K562 (cell line): ENCODE results near the gene BACE1. TPM values are rescaled to one million over a fixed set of nuclear protein-coding genes. Genes with fewer than 3 reads are reported as not detected.

Source experiments
- CEBPG ChIP-seq, 3 experiments: fragments of 200-800 bp in 1 of 3; sonication (Bioruptor generic) in 1 of 3; sonication (generic) in 1 of 3; formaldehyde crosslinking in 1 of 3; IDR thresholded peaks in 2 of 3; conservative IDR thresholded peaks in 1 of 3; 2 replicates each; pipeline versions ENCODE4 v1.6.1 to v1.8.0; 2016 to 2022; ENCODE audit warnings: missing compliant biosample characterization in 2 of 3, missing genetic modification characterization in 2 of 3, mild to moderate bottlenecking in 1 of 3, missing genetic modification reagents in 1 of 3
- FIP1L1 ChIP-seq: fragments of 200-400 bp; formaldehyde crosslinking; IDR thresholded peaks from 2 replicates; pipeline ENCODE4 v1.6.1; 2018; ENCODE audit warnings: mild to moderate bottlenecking, low read depth, low read length; ENCODE audit not compliant: poor library complexity, severe bottlenecking
- FOXA1 ChIP-seq: fragments of 450-650 bp; IDR thresholded peaks from 2 replicates; pipeline ENCODE4 v1.6.1; 2016; ENCODE audit warnings: mild to moderate bottlenecking, borderline replicate concordance
- HDAC2 ChIP-seq: fragments of 450-650 bp; IDR thresholded peaks from 2 replicates; pipeline ENCODE4 v1.6.1; 2016; ENCODE audit warnings: mild to moderate bottlenecking
- HDAC8 ChIP-seq: fragments of 450-650 bp; IDR thresholded peaks from 2 replicates; pipeline ENCODE4 v1.6.1; 2016; ENCODE audit warnings: mild to moderate bottlenecking, missing genetic modification characterization, moderate library complexity, missing compliant biosample characterization
- HEY1 ChIP-seq: fragments of 250-450 bp; sonication (Bioruptor Pico); IDR thresholded peaks from 2 replicates; pipeline ENCODE4 v1.5.0; 2020; ENCODE audit warnings: mild to moderate bottlenecking, moderate library complexity, borderline replicate concordance
- HNRNPK ChIP-seq: fragments of 200-400 bp; formaldehyde crosslinking; IDR thresholded peaks from one replicate; pipeline ENCODE4 v1.6.1; 2018; ENCODE audit warnings: mild to moderate bottlenecking, low read depth, low read length; ENCODE audit not compliant: poor library complexity, severe bottlenecking
- KHSRP ChIP-seq: fragments of 450-650 bp; IDR thresholded peaks from 2 replicates; pipeline ENCODE4 v1.6.1; 2017
- MECOM ChIP-seq: fragments of 250-450 bp; sonication (Bioruptor Pico); IDR thresholded peaks from 2 replicates; pipeline ENCODE4 v1.8.0; 2022; ENCODE audit warnings: inconsistent platforms
- MXD1 ChIP-seq: fragments of 250-450 bp; sonication (Bioruptor Pico); IDR thresholded peaks from 2 replicates; pipeline ENCODE4 v1.8.0; 2021; ENCODE audit warnings: borderline replicate concordance, mild to moderate bottlenecking, moderate library complexity; ENCODE audit not compliant: poor library complexity, severe bottlenecking
- NELFE ChIP-seq: IDR thresholded peaks from 2 replicates; pipeline ENCODE4 v1.6.1; 2011; ENCODE audit warnings: mild to moderate bottlenecking; ENCODE audit not compliant: insufficient read depth, insufficient read length
- NUFIP1 ChIP-seq: fragments of 450-650 bp; IDR thresholded peaks from 2 replicates; pipeline ENCODE4 v1.6.1; 2018; ENCODE audit not compliant: partially characterized antibody
- PHB ChIP-seq: fragments of 250-450 bp; sonication (Bioruptor Pico); IDR thresholded peaks from 2 replicates; pipeline ENCODE4 v1.5.0; 2021
- RBBP5 ChIP-seq: fragments of 200-600 bp; sonication (generic); IDR thresholded peaks from 2 replicates; pipeline ENCODE4 v1.6.1; 2012; ENCODE audit warnings: borderline replicate concordance, mild to moderate bottlenecking, low read length, control low read depth, inconsistent platforms; ENCODE audit not compliant: insufficient read depth, poor library complexity, severe bottlenecking
- SREBF1 ChIP-seq: fragments of 150-350 bp; IDR thresholded peaks from 2 replicates; pipeline ENCODE4 v1.6.1; 2014; ENCODE audit warnings: antibody characterized with exemption, low read depth, low read length, borderline replicate concordance
- TEAD2 ChIP-seq: fragments of 450-650 bp; IDR thresholded peaks from 2 replicates; pipeline ENCODE4 v1.6.1; 2016; ENCODE audit warnings: missing genetic modification characterization, control low read depth, missing compliant biosample characterization
- TSC22D4 ChIP-seq: fragments of 450-650 bp; IDR thresholded peaks from 2 replicates; pipeline ENCODE4 v1.6.1; 2016; ENCODE audit warnings: missing genetic modification characterization, missing biosample characterization, control low read depth
- YBX1 ChIP-seq: fragments of 450-650 bp; IDR thresholded peaks from 2 replicates; pipeline ENCODE4 v1.7.1; 2016; ENCODE audit warnings: mild to moderate bottlenecking
- ZBTB26 ChIP-seq: fragments of 450-650 bp; formaldehyde crosslinking; IDR thresholded peaks from 2 replicates; pipeline ENCODE4 v1.4.0; 2022; ENCODE audit warnings: missing genetic modification characterization
- ZNF224 ChIP-seq: sonication (generic); formaldehyde crosslinking; IDR thresholded peaks from 2 replicates; pipeline ENCODE4 v1.8.0; 2022; ENCODE audit warnings: mild to moderate bottlenecking, missing genetic modification reagents
- ZNF444 ChIP-seq: fragments of 250-450 bp; sonication (Bioruptor Pico); IDR thresholded peaks from 2 replicates; pipeline ENCODE4 v1.4.0; 2020; ENCODE audit warnings: mild to moderate bottlenecking, moderate library complexity
- ZNF76 ChIP-seq: fragments of 250-450 bp; sonication (Bioruptor Pico); IDR thresholded peaks from 2 replicates; pipeline ENCODE4 v1.4.0; 2020; ENCODE audit warnings: mild to moderate bottlenecking, moderate library complexity, borderline replicate concordance
- polyA plus RNA-seq, 8 experiments: library from polyadenylated mRNA; depleted of rRNA in 4 of 8; stranded (reverse) in 5 of 8; unstranded in 3 of 8; fragments of >200 nt; fragmentation: Nextera tagmentation in 2 of 8; fragmentation: Illumina TruSeq in 1 of 8; extraction: Ambion mirVana in 2 of 8; extraction: Trizol in 1 of 8; gene quantifications; 2 replicates each; pipeline versions ENCODE4 v1.2.1 to v1.2.3, GENCODE V29; 2011 to 2014; ENCODE audit warnings: inconsistent platforms in 1 of 8, missing spikeins in 1 of 8
- total RNA-seq, 7 experiments: library from RNA; depleted of rRNA in 6 of 7; stranded (reverse); fragments of >200 nt in 6 of 7; fragmentation: Illumina TruSeq in 2 of 7; extraction: Trizol in 2 of 7; gene quantifications; 2 replicates each; pipeline versions ENCODE4 v1.2.1 to v1.2.3, GENCODE V29; 2011 to 2021; ENCODE audit warnings: low replicate concordance in 1 of 7
- TF ChIP-seq, protein P1 (sequence below): fragments of 450-650 bp; IDR thresholded peaks from 2 replicates; pipeline ENCODE4 v1.6.1; 2016; ENCODE audit warnings: missing biosample characterization, missing genetic modification characterization
- TF ChIP-seq, protein P2 (sequence below): fragments of 450-650 bp; IDR thresholded peaks from 2 replicates; pipeline ENCODE4 v1.6.1; 2017; ENCODE audit warnings: antibody characterized with exemption

BACE1 gene
- total and polyA plus RNA-seq, 9 of the 15 experiments (the other 6 are each of a cell fraction or from before 2014, with no cell fraction given) = 0.01 to 0.25 (median 0.16) TPM; not detected in 5

- TF ChIP-seq MXD1 (CRISPR knock-in tag) (no peak), HDAC8 (no peak), CEBPG (CRISPR knock-in tag; IDR thresholded peaks at IDR 0.05) (peak; percentile 97), CEBPG (tag; conservative IDR thresholded peaks at IDR 0.05 in 1 of 2, IDR thresholded peaks at IDR 0.05 in 1 of 2) (peak; percentile 61 to 91; a peak in 3 of 4 replicates), RBBP5 (peak; percentile 65), YBX1 (no peak), ZNF224 (0 out of 2 replicates have a peak, but pooled peaks have one; percentile 56), FIP1L1 (no peak), MECOM (CRISPR knock-in tag) (no peak), SREBF1 (no peak), NUFIP1 (no peak), TSC22D4 (tag) (no peak), HNRNPK (no peak), HEY1 (CRISPR knock-in tag) (no peak), ZBTB26 (CRISPR knock-in tag) (no peak), ZNF76 (CRISPR knock-in tag) (no peak), FOXA1 (no peak), NELFE (no peak), ZNF444 (CRISPR knock-in tag) (no peak), PHB (CRISPR knock-in tag) (0 out of 2 replicates have a peak, but pooled peaks have one; percentile 81), TEAD2 (tag) (no peak), HDAC2 (peak; percentile 31), KHSRP (no peak)
- TF ChIP-seq, protein P1, sequence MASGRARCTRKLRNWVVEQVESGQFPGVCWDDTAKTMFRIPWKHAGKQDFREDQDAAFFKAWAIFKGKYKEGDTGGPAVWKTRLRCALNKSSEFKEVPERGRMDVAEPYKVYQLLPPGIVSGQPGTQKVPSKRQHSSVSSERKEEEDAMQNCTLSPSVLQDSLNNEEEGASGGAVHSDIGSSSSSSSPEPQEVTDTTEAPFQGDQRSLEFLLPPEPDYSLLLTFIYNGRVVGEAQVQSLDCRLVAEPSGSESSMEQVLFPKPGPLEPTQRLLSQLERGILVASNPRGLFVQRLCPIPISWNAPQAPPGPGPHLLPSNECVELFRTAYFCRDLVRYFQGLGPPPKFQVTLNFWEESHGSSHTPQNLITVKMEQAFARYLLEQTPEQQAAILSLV (tag) = no peak
- TF ChIP-seq, protein P2, sequence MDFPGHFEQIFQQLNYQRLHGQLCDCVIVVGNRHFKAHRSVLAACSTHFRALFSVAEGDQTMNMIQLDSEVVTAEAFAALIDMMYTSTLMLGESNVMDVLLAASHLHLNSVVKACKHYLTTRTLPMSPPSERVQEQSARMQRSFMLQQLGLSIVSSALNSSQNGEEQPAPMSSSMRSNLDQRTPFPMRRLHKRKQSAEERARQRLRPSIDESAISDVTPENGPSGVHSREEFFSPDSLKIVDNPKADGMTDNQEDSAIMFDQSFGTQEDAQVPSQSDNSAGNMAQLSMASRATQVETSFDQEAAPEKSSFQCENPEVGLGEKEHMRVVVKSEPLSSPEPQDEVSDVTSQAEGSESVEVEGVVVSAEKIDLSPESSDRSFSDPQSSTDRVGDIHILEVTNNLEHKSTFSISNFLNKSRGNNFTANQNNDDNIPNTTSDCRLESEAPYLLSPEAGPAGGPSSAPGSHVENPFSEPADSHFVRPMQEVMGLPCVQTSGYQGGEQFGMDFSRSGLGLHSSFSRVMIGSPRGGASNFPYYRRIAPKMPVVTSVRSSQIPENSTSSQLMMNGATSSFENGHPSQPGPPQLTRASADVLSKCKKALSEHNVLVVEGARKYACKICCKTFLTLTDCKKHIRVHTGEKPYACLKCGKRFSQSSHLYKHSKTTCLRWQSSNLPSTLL = no peak
These were observed 11.7 kb upstream of the BACE1 start, which contains the start of gene CEP164 (continued) for GRCh38 chr11:117327567-117328374.
